Astrocyte of the spinal cord (primary cell): ENCODE results near the gene SLC12A3.

Experiments
- DNase-seq: peaks from one replicate; pipeline ENCODE4 v3.0.0; 2011; ENCODE audit warnings: low read depth, low spot score
- H3K4me3 ChIP-seq: 2 replicates; pipeline ENCODE4 v1.5.1; 2011; ENCODE audit warnings: low read depth, mild to moderate bottlenecking, low read length, moderate library complexity
- CTCF ChIP-seq: IDR thresholded peaks from 2 replicates; pipeline ENCODE4 v1.5.1; 2012; ENCODE audit warnings: low read depth, mild to moderate bottlenecking, low read length, inconsistent platforms
- in situ Hi-C: cut with HindIII; loops from 2 replicates; pipeline ENCODE4 v1.10.0; 2017; ENCODE audit warnings: low sequenced_read_pairs

The SLC12A3 gene

GRCh38 chr16:56888806-56889205, 23.8 kb downstream of the SLC12A3 start:
- DNase-seq = no peak
- in situ Hi-C loops = no loop called here
- no peak for TF ChIP-seq CTCF
- H3K4me3 ChIP-seq = no peak overlapping the region

GRCh38 chr16:56889206-56889605, 24.2 kb downstream of the SLC12A3 start:
- no peak for DNase-seq
- H3K4me3 ChIP-seq = no peak overlapping the region
- no peak for TF ChIP-seq CTCF
- in situ Hi-C loops = no loop called here

GRCh38 chr16:56891685-56892084, 26.7 kb downstream of the SLC12A3 start:
- in situ Hi-C loops = no loop called here
- no peak overlapping the region for H3K4me3 ChIP-seq
- no peak for TF ChIP-seq CTCF
- DNase-seq = no peak

- H3K4me3 ChIP-seq = no peak overlapping the region
- no peak for TF ChIP-seq CTCF
- in situ Hi-C loops = no loop called here
- no peak for DNase-seq
Measured at GRCh38 chr16:56892705-56893104, 27.7 kb downstream of the SLC12A3 start.

GRCh38 chr16:56894331-56894917, 29.4 kb downstream of the SLC12A3 start:
- no peak overlapping the region for H3K4me3 ChIP-seq
- no peak for DNase-seq
- in situ Hi-C loops = no loop called here
- TF ChIP-seq CTCF = no peak

- in situ Hi-C loops = no loop called here
- no peak for TF ChIP-seq CTCF
- DNase-seq = no peak
- H3K4me3 ChIP-seq = no peak overlapping the region
Measured at GRCh38 chr16:56895813-56896212, 30.8 kb downstream of the SLC12A3 start.

GRCh38 chr16:56896244-56896643, 31.2 kb downstream of the SLC12A3 start:
- no peak for DNase-seq
- TF ChIP-seq CTCF = no peak
- in situ Hi-C loops = no loop called here
- no peak overlapping the region for H3K4me3 ChIP-seq
